ENCODE data around the gene PEX7.

- TF ChIP-seq CTCF (IDR thresholded peaks at IDR 0.05) (no peak), POLR2A (IDR thresholded peaks at IDR 0.05) (no peak), POLR2AphosphoS5 (IDR thresholded peaks at IDR 0.05) (no peak)
Measured at GRCh38 chr6:136793363-136793762, 29.0 kb upstream of the PEX7 start.
